ENCODE measurements around the gene CCDC191.

Gene CCDC191

GRCh38 chr3:114068336-114068735 lies 12.0 kb upstream of the CCDC191 start:
- Histone ChIP-seq H2AFZ (ENCODE audit: low read length) (no peak overlapping the region), H3K9me2 (ENCODE audit: low read depth, low read length) (no peaks in the 10 kb centered on the region), H4K20me1 (ENCODE audit: insufficient read depth, low read length) (no peaks in the 10 kb centered on the region), H3K4me3 (ENCODE audit: low read depth, low read length, poor library complexity, severe bottlenecking) (no peak overlapping the region), H3K9me3 (ENCODE audit: low read length) (no peaks in the 10 kb centered on the region), H3F3A (ENCODE audit: insufficient read depth, low read length) (no peaks in the 10 kb centered on the region), H3K79me2 (ENCODE audit: insufficient read depth, low read length) (peaks cover 11% of the 10 kb centered on the region), H3K4me2 (ENCODE audit: low read length) (no peak overlapping the region), H3K9ac (ENCODE audit: low read length) (no peak overlapping the region), H3K27ac (ENCODE audit: low read depth, low read length, poor library complexity, severe bottlenecking) (no peak overlapping the region), H3K4me1 (ENCODE audit: insufficient read depth, low read length, severe bottlenecking) (no peaks in the 10 kb centered on the region), H3K36me3 (ENCODE audit: insufficient read depth, low read length) (peaks cover 86% of the 10 kb centered on the region), H3K27me3 (ENCODE audit: insufficient read depth, low read length) (no peaks in the 10 kb centered on the region)
- TF ChIP-seq CTCF (IDR thresholded peaks at IDR 0.05; ENCODE audit: low read length) (no peak), EZH2 (IDR thresholded peaks at IDR 0.05; ENCODE audit: borderline replicate concordance, low read length) (no peak)

- H3K4me1 ChIP-seq (ENCODE audit: insufficient read depth, low read length, severe bottlenecking), result no peaks in the 10 kb centered on the region
- no peak overlapping the region for H2AFZ ChIP-seq (ENCODE audit: low read length)
- no peaks in the 10 kb centered on the region for H3K27me3 ChIP-seq (ENCODE audit: insufficient read depth, low read length)
- no peaks in the 10 kb centered on the region for H4K20me1 ChIP-seq (ENCODE audit: insufficient read depth, low read length)
- TF ChIP-seq EZH2 (IDR thresholded peaks at IDR 0.05; ENCODE audit: borderline replicate concordance, low read length) (no peak), CTCF (IDR thresholded peaks at IDR 0.05; ENCODE audit: low read length) (no peak)
- H3K9ac ChIP-seq (ENCODE audit: low read length), result no peak overlapping the region
- no peaks in the 10 kb centered on the region for H3K9me3 ChIP-seq (ENCODE audit: low read length)
- peaks cover 17% of the 10 kb centered on the region for H3K79me2 ChIP-seq (ENCODE audit: insufficient read depth, low read length)
- no peak overlapping the region for H3K27ac ChIP-seq (ENCODE audit: low read depth, low read length, poor library complexity, severe bottlenecking)
- no peak overlapping the region for H3K4me2 ChIP-seq (ENCODE audit: low read length)
- no peaks in the 10 kb centered on the region for H3K9me2 ChIP-seq (ENCODE audit: low read depth, low read length)
- H3F3A ChIP-seq (ENCODE audit: insufficient read depth, low read length), result no peaks in the 10 kb centered on the region
- H3K36me3 ChIP-seq (ENCODE audit: insufficient read depth, low read length), result peaks cover 82% of the 10 kb centered on the region
- H3K4me3 ChIP-seq (ENCODE audit: low read depth, low read length, poor library complexity, severe bottlenecking), result no peak overlapping the region
These were observed 11.5 kb upstream of the CCDC191 start for GRCh38 chr3:114067804-114068203.

- H3K9me2 ChIP-seq (ENCODE audit: low read depth, low read length), result no peaks in the 10 kb centered on the region
- H3K79me2 ChIP-seq (ENCODE audit: insufficient read depth, low read length), result peaks cover 77% of the 10 kb centered on the region
- H2AFZ ChIP-seq (ENCODE audit: low read length), result no peak overlapping the region
- no peak overlapping the region for H3K4me3 ChIP-seq (ENCODE audit: low read depth, low read length, poor library complexity, severe bottlenecking)
- H3F3A ChIP-seq (ENCODE audit: insufficient read depth, low read length), result no peaks in the 10 kb centered on the region
- TF ChIP-seq CTCF (IDR thresholded peaks at IDR 0.05; ENCODE audit: low read length) (no peak), EZH2 (IDR thresholded peaks at IDR 0.05; ENCODE audit: borderline replicate concordance, low read length) (no peak)
- no peak overlapping the region for H3K27ac ChIP-seq (ENCODE audit: low read depth, low read length, poor library complexity, severe bottlenecking)
- no peaks in the 10 kb centered on the region for H3K27me3 ChIP-seq (ENCODE audit: insufficient read depth, low read length)
- peaks cover 24% of the 10 kb centered on the region for H3K4me1 ChIP-seq (ENCODE audit: insufficient read depth, low read length, severe bottlenecking)
- 0 out of 2 replicates have a peak, but pooled peaks cover 2% of the 10 kb centered on the region for H4K20me1 ChIP-seq (ENCODE audit: insufficient read depth, low read length)
- H3K36me3 ChIP-seq (ENCODE audit: insufficient read depth, low read length), result peaks cover 59% of the 10 kb centered on the region
- H3K4me2 ChIP-seq (ENCODE audit: low read length), result no peak overlapping the region
- no peaks in the 10 kb centered on the region for H3K9me3 ChIP-seq (ENCODE audit: low read length)
- H3K9ac ChIP-seq (ENCODE audit: low read length), result no peak overlapping the region
These were observed 4.8 kb upstream of the CCDC191 start for GRCh38 chr3:114060906-114061655.

Data from OCI-LY1 (cell line).